HEK293 (cell line): ENCODE data around the gene CDH6.

Experiments used
- TF ChIP-seq, protein P1 (sequence below): fragments of 450-650 bp; formaldehyde crosslinking; IDR thresholded peaks from 2 replicates; pipeline ENCODE4 v1.5.1; 2016; ENCODE audit warnings: missing biosample characterization, missing genetic modification characterization
- TF ChIP-seq, protein P2 (sequence below): fragments of 450-650 bp; formaldehyde crosslinking; IDR thresholded peaks from 2 replicates; pipeline ENCODE4 v1.5.1; 2016; ENCODE audit warnings: missing biosample characterization, missing genetic modification characterization

DNA sequence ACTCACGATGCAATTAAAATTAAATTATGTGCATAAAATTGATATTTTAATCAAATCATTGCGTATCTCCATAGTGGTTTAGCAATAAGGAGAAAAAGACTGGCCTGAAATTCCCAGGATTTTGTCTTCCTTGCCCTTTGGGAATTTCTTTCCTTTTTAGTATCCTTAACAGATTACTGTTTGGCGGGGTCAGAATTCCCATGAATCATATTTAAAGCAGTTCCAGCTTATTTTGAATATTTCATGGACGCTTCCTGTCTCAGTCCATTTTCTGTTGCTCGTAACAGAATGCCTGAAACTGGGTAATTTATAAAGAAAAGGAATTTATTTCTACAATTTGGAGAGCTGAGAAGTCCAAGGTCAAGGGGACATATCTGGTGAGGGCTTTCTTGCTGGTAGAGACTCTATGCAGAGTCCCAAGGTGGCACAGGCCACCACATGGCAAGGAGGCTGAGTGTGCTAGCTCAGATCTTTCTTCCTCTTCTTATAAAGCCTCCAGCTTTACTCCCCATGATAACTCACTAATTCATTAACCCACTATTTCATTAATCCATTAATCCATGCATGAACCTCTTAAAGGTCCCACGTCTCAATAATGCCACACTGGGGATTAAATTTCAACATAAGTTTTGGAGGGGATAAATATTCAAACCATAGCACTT is 37.8 kb downstream of the CDH6 start:
- TF ChIP-seq, protein P1, sequence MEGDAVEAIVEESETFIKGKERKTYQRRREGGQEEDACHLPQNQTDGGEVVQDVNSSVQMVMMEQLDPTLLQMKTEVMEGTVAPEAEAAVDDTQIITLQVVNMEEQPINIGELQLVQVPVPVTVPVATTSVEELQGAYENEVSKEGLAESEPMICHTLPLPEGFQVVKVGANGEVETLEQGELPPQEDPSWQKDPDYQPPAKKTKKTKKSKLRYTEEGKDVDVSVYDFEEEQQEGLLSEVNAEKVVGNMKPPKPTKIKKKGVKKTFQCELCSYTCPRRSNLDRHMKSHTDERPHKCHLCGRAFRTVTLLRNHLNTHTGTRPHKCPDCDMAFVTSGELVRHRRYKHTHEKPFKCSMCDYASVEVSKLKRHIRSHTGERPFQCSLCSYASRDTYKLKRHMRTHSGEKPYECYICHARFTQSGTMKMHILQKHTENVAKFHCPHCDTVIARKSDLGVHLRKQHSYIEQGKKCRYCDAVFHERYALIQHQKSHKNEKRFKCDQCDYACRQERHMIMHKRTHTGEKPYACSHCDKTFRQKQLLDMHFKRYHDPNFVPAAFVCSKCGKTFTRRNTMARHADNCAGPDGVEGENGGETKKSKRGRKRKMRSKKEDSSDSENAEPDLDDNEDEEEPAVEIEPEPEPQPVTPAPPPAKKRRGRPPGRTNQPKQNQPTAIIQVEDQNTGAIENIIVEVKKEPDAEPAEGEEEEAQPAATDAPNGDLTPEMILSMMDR (tag by site-specific recombination), result no peak
- TF ChIP-seq, protein P2, sequence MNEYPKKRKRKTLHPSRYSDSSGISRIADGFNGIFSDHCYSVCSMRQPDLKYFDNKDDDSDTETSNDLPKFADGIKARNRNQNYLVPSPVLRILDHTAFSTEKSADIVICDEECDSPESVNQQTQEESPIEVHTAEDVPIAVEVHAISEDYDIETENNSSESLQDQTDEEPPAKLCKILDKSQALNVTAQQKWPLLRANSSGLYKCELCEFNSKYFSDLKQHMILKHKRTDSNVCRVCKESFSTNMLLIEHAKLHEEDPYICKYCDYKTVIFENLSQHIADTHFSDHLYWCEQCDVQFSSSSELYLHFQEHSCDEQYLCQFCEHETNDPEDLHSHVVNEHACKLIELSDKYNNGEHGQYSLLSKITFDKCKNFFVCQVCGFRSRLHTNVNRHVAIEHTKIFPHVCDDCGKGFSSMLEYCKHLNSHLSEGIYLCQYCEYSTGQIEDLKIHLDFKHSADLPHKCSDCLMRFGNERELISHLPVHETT (tag by site-specific recombination), result no peak
